ENCODE measurements around the gene WNT9B.

WNT9B gene

DNA sequence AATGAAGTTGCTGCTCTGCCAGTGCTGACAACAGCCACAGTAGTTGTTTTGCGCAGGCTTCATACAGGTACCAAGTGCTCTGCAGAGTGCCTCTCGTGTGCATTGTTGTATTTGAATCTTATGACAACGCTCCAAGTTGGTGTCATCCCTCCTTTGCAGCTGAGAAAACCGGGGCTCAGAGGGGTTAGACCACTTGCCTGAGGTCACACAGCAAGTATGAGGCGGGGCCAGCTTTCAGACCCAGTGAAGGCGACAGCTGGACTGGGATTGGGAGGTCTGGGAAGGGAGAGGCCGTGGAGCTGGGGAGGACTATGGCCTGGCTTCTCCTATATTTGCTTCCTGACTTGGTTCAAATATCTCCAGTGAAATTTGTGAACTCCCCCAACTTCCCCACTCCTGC lies 33.2 kb downstream of the WNT9B start:
- no peak for DNase-seq

- no peak for DNase-seq
Measured at GRCh38 chr17:46885415-46886309, 34.3 kb downstream of the WNT9B start.

- DNase-seq: no peak
Measured at GRCh38 chr17:46886310-46886663, 34.9 kb downstream of the WNT9B start.

DNA sequence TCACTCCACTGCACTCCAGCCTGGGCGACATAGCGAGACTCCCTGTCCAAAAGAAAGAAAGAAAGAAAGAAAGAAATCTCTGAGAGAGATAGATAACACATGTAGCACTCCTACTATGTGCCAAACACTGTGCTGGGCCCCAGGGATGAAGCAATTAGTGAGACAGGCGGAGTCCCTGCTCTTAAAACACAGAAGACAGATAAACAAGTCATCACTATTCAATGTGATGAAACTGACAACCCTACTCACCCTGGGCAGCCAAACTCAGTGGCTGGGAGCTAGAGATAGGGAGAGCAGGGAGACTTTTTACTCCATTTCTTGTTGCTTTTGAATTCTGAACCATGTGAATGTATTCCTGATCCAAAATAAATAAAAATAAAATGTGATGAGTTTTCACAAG lies 36.3 kb downstream of the WNT9B start:
- DNase-seq: no peak

DNA sequence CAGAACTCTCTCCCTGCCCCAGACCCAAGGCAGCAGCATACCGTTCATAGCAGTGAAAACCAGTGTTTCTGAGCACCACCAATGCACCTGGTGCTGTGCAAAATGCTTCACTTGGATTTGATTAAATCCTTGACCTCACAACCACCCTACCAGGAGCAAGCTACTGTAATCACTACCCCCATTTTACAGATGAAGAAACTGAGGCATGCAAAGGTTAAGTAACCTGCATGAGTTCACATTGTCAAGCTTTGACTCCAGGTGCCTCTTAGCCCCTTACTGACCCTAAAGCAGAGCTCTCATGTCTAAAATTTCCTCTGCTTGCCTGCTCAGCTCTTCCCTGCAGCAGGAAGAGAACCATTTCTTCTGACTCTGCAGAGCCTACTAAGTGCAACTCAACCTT lies 37.3 kb downstream of the WNT9B start:
- no peak for DNase-seq

DNA sequence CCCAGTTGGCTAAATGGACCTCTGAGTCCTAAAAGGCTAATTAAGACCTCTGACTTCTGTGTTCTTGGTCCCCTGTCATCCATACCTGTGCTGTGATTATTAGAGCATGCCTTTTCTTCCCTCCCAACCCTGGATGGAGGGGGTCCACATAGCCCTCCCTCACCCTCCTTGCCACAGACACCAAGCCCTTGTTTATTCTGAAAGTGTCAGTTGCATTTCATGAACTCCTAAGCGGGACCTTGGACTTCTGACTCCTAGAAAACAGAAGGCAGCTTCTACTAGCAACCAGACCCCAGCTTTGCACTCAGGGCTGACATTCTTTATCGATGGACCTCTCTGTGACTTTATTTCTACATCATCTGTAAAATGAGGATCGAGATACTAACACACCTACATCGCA lies 38.1 kb downstream of the WNT9B start:
- no peak for DNase-seq

DNA sequence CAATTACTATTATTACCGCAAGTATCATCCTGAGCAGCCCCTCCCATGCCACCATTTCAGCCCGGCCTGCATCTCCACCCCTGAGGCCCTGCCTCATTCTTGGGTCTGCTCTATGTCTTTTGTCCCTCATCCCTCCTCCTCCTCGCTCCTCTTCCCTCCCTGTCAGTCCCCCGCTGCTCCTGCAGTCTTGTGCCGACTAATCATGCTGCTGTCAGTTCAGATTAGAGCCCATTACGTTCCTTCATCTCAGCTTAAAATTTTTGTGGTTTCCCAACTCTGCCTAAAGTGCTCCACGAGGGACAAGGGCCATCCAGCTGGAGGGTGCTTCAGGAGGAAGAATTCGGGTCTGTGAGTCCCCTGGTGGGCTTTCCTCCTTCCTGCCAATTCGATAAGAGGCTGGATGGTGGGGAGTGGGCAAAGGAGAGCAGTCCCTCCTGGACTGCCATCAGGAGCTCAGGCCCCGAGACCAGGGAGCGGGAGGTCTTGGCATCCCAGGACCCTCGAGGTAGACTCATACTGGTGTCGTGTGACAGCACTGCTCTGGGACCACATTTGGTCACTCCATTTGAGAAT lies 38.7 kb downstream of the WNT9B start:
- no peak for DNase-seq

DNA sequence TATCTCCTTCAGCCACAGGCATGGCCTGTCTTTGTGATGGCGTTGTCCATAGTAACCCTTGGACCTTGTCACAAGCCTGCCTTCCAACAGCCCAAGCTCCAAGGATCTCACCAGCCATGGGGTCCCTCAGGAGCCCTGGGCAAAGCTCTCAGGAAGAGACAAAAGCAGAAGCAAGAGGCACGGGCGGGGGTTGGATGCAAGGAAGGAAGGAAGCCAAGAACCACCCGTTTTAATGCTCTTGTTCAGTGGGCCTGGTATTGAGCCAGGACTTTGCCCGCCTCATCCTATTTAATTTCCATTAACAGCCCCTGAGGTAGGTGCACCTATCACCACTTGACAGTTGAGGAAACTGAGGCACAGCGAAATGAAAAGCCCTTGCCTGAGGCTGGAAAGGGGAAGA lies 39.3 kb downstream of the WNT9B start:
- no peak for DNase-seq

DNA sequence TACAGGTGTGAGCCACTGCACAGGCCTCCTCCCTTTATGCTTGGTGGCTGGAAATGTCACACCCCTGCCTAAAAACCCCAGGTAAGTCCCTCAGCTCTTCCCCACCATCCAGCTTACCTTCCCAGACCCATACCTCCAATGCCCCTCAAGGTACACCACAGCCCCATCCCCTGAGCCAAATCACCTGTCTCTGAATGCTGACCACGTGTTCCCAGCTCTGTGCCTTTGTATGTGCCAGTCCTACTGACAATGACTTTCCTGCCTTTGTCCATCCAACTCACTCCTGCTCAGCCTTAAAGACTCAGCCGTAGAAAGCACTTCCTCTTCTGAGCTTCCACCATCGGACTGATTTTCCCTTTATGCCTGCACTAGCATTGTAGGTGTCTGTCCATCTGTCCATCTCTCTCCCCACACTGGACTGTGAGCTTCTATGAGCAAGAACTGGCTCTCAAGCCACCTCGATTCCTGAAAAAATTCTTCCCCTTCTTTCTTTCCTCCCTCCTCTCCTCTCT lies 40.9 kb downstream of the WNT9B start:
- no peak for DNase-seq

- DNase-seq: no peak
Measured at GRCh38 chr17:46894024-46894423, 42.6 kb downstream of the WNT9B start.

DNA sequence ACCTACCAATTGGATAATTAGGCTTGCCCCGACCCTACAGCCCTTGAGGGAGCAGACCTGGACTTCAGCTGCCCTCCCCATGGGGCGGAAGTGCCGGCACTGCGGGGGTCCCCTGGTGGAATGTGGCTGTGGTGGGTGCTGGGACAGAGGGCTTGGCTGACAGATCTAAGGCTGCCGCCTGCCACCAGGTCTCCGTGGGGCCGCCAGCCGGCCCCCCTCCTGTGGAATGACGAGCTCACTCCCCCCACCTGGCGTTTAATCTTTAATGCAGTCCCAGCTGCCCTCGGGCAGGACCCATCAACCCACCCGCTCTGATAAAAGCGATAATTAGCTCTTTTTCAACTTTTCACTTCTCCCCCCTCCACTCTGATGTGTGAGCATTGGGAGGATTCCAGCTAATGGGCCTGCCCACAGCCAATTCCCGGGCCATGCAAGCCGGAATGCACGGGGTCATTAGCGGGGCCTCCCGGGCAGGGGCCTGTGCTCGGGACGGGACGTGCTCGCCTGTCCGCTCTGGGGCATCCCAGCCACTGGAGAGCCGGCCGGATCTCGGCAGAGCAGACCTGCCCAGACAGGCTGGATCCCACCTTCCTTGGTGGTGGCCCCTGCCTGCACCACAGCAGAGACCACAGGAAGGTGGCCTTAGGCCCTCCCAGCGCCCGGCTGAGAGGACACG lies 43.2 kb downstream of the WNT9B start:
- no peak for DNase-seq

- DNase-seq: no peak
Measured at GRCh38 chr17:46895171-46895570, 43.8 kb downstream of the WNT9B start.

GRCh38 chr17:46896991-46897390 lies 45.6 kb downstream of the WNT9B start:
- DNase-seq: no peak

DNA sequence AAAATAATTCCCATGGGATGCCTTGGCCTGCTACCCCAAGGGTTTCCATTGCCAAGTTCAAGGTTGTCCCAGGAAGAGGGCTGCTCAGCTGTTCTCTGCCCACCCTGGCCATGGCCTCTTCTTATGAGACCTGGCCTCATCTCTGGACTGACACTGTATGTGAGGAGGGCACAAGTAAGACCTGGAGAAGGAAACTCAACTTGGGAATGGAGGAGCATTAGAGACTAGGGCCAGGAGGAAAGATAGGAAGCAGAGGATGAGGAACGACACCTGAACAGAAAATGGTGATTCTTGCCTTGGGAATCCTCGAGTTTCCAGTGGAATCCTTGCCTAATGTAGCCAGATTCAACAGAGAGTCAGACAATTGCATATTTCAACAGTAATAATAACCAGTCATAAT lies 47.0 kb downstream of the WNT9B start:
- no peak for DNase-seq

DNA sequence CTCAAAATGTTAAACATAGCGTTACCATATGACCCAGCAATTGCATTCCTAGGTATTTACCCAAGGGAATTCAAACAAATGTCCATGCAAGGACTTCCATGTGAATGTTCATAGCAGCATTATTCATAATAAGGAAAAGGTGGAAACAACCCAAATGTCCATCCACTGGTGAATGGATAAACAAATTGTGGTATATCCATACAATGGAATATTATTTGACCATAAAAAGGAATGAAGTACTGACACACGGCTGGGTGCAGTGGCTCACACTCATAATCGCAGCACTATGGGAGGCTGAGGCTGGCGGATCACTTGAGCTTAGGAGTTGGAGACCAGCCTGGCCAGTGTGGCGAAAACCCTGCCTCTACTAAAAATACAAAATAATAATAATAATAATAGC lies 47.5 kb downstream of the WNT9B start:
- DNase-seq: no peak

- no peak for DNase-seq
Measured at GRCh38 chr17:46901291-46901690, 49.9 kb downstream of the WNT9B start.

DNA sequence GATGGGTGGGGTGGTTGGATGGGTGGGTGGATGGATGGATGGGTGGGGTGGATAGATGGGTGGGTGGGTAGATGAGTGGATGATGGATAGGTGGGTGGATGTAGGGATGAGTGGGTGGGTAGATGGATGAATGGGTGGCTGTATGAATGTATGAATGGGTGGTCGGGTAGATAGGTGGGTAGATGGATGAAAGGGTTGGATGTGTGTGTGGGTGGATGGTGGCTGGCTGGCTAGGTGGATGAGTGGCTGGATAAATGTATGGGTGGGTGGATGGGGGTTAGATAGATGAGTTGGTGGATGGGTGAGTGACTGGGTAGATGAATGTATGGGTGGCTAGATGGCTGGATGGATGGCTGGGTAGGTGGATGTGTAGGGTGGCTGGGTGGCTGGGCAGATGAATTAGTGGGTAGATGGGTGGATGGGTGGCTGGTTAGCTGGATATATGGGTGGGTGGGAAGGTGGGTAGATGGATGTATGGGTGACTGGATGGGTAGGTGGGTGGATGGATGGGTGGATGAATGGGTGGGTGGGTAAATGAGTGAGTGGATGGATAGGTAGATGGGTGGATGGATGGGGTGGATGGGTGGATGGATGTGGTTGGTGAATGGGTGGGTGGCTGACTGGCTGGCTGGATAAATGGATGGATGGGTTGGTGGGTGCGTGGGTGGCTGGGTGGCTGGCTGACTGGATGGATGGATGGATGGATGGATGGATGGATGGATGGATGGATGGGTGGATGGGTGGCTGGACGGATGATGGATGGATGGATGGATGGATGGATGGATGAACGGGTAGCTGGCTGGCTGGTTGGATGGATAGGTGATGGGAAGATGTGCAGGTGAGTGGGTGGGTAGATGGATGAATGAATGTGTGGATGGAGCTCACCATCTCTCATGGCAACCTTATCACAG lies 52.6 kb downstream of the WNT9B start:
- DNase-seq: no peak

DNA sequence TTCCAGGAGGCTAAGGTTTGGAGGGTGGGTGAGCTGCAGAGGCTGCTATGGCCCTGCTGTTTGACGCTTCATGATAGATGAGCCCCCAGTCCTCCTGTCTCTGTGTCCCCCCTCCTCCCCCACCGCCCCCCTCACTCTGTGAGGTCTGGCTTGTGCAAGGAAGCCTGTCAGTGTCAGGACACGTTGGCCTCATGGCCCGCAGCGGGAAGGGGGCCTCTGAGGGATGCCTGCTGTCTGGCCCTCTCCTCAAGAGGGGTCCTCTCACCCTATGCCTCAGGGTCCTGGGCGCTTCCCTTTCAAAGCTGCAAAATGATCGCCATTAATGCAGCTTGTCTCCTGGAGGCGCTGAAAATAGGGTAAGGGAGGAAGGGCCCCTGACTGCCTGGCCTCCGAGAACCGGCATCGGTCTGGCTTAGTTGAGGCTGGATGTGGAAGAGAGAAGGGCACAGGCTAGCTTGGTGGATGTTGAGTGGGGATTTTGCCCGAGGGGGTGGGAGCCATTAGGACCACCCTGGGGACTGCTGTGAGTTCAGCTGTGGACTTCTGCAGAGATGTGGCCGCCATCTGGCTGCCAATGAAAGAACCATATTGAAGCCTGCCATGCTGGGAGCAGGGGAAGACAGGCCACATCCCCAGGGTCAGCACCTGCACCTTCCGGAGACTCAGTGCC lies 56.8 kb downstream of the WNT9B start:
- DNase-seq: no peak

DNA sequence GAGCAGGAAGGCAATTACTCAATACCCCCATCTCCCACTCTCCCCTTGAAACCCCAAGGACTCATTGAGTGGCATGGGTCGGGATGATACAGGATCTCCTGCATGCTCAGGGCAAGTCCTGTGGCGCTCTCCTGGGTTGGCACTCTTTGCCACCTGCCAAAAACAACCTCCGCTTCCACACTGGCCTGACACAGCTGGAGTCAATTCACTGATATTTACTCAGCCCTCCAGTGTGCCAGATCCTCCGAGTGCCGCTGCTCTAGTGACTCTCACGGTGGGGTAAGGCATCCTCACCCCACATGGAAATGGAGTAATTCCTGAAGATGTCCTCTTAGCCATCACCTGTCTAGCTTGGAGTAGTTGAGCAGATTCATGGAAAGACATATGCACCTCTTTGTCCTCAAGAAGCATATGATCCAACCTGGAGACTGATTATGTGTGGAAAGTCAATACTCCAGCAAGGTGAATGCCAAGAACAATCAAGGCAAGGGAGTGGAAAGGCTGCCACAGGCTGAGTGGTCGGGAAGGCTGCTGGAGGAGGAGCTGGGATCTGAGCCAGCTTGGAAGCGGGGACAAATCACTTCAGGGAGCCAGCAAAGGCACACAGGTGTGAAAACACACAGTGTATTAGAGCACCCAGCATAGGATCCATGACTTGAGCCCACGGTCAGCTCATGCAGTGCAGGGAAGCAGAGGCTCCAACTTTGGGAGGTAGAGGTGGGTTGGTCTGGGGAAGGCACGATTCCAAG lies 59.0 kb downstream of the WNT9B start:
- DNase-seq: peak; percentile 32

- DNase-seq: no peak
Measured at GRCh38 chr17:46911311-46911710, 59.9 kb downstream of the WNT9B start.

DNA sequence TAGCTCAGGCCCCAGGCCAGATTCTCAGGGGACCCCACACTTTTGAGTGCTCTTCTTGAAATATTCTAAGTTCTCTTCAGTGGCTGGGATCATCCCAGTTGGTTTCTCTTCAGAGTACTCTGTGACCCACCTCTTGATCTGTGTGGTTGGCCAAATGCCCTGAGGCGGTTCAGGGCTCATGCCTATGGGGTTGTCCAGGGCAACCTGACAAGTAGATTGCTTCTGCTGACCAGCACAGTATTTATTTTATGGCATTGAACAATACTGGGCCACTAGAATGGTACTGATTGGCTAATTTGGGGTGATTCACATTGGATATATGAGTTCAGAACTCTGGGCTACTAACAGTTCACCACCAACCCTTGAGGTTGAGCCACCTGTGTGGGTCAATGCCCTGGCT lies 64.2 kb downstream of the WNT9B start:
- DNase-seq: no peak

DNA sequence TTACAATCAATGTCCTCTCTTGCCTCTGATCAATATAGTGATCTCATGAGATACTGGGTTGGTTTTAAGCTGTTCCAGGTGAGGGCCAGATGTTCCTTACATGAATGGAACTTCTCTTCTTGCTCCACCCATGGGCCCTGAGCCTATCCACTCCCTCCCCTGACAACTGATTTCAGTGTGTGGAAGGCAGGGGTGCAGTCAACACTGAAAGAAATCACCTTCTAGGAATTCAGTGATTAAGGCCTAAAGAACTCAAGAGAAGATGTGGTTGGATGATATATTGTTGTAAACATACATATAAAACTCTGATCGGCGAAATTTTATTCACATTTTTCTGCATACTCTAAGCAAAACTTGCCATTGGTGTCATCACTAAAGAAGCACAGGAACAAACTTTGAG lies 64.8 kb downstream of the WNT9B start:
- no peak for DNase-seq

Measured in DMS153 (cell line).